Activated T-helper 1 cell treated with Interleukin-2 at 50 U/mL for 16 hours (primary cell): ENCODE measurements around the gene MFAP3L.
"Not testable (repeated sequence)": the region's sequence is repeated elsewhere in the genome, so short reads cannot be mapped to it uniquely, and the experiment has no call there.

Experiments used
- DNase-seq: peaks from one replicate; pipeline ENCODE4 v3.0.0-alpha.2; 2020; ENCODE audit warnings: low read depth

MFAP3L gene

GRCh38 chr4:169987327-169988228, 38.6 kb downstream of the MFAP3L start:
- no peak for DNase-seq

DNA sequence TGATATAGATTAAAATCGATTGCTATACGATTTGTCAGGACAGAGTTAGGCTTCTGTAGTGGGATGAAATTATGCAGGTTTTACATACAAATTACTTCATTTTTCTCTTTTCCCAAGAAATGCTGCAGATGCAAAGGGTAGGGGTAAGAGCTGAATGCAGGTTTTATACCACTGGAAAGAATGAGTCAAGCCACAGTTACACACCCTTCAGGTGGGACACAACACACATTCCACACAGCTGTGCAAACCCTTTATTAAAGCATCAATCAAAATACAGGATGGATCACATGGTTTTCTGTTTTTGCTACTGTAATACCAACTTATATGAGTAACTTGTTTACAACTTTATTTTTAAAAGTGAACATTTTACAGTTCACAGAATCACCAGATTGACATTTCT, 39.8 kb downstream of the MFAP3L start:
- no peak for DNase-seq

- DNase-seq, result no peak
Observed at GRCh38 chr4:169985881-169986280, 40.3 kb downstream of the MFAP3L start.

- no peak for DNase-seq
Observed at GRCh38 chr4:169984745-169985144, 41.5 kb downstream of the MFAP3L start.

DNA sequence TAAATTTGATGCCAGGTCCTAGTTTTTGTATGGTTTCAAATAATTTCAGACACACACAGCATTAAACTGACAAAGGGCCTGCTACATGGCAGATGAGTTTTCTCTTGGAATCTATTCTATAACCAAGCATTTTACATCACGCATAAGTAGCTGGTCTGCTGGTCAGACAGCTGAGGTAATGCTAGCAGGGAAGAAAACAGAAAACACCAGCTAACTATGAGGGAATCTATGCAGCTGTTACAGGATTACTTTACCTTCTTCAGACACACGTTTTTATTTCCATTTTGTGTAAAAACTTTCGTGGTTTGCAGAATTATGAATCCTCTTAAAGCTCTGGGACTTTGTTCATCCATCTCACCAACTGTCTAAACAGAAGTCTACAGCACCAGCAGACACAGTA, 42.0 kb downstream of the MFAP3L start:
- no peak for DNase-seq

DNA sequence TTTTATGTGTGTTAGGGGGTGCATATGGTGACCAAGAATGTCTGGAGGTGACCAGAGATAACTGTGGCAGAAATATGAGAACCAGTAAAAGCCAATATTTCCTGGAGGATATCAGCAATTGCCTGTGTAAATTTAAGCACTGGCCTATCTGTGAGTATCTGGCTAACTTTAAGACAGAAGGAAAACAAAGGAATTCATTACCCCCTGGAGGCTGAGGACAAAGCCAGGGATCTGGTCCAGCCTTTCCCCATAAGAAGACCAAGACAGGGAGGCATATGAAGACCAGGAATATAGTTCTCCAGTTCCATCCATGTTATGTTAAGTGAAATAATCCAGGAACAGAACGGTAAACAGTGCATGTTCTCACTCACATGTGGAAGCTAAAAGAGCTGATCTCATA, 49.2 kb downstream of the MFAP3L start:
- no peak for DNase-seq

DNA sequence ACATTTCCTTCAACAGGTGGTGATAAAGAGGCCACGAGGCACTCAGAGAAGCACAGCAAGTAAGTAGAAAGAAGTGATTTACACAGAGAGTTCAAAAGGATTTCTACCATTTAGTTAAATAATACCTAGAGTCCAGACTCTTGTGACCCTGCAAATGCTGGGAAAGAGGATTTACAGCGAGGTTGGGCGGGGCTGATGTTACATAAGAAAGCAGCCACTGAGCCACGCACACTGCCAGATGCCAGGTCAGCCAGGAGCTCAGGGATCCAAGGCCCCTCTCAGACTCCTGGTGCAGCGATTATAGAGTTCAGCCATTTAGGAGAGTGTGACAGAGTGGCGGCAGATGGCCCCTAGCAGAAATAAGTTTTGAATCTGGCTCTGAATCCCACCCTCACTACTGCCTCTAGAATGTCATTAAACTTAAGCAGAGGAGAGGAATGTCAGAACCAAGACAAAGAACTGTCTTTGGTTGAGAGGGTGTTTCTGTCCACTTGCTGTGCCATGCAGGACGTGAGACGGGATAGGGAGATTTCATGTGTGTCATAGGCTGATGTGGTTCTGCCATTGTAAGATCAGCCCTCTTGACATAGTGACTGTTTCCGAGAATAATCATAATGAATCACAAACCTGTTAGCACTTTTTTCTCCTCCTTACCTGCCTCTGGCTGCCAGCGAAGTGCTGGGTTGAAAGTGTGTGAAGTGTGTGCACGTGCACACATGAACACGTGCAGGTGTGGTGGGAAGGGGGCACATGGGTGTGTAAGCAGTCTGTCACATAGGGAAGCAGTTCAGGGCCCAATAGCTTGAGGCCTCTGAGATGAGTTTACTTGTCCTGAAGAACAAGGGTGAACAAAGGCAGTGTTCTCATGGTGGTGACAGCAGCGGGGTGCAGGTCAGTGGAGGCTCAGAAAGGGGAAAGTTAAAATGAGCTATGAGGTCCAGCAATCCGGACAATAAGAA, 50.1 kb downstream of the MFAP3L start:
- DNase-seq, result no peak

DNA sequence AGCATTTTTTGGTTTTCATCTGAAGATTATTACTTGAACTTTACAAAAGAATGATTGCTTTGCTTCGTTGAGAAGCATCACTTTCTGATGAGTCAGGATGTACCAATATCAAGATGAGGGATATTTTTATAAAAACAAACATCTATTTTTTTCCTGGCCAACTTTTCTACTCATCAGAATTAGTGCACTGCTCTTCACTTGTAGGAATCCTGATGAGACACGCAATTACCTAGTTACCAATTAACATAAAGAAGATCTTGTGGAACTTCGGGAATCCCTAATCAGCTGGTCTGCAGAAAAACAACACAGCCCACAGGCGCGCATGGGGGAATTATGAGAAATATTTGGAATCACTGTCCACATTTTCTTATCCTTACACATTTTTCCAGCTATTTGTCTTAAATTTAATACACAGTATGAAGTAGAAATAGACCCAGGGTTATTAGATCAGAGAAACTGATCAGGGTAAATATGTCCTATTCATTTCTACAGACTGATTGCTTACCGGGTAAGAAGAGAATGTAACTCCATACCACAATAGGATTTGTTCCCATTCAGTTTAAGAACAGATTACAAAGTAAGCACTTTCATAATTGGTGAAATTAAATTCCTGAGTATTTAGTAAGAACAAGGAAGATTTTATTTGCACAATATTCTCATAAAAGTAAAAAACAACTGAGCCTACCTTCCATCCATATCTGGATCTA, 50.9 kb downstream of the MFAP3L start:
- no peak for DNase-seq

- DNase-seq, result no peak
Observed at GRCh38 chr4:169971456-169972015, 54.7 kb downstream of the MFAP3L start.

DNA sequence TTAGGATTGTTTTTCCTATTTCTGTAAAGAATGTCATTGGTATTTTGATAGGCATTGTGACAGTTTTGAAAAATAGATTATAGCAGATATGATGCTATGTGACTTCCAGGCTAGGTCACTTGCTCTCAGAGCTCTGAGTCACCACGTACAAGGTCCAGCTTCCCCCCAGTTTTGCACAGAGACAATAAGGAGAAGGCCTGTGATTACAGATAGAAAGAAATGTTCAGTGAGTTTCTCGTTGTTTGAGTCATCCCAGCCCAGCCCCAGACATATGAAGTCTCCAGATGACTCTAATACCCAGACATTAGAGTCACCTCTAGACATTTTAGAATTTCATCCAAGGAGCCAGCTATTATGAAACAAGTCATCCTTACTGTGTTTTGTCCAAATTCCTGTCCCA, 57.2 kb downstream of the MFAP3L start:
- DNase-seq, result no peak

DNA sequence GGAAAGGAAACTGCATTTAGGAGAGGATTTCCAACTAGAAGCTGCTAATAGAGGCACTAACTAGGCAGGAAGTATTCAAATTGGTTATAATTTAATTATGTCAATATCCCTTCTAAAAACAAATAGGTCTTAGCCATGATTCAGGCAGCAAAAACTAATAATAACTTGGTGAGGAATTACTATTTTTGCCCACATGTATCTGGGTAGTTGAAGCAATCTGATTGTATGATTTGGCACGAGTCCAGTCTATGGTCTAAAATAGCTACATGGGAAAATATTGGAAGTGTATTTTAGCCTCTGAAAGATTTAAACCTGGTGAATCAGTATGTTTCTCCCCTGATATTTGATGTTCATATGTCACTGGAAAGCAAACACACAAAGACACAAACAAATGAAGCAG, 62.2 kb downstream of the MFAP3L start:
- no peak for DNase-seq

DNA sequence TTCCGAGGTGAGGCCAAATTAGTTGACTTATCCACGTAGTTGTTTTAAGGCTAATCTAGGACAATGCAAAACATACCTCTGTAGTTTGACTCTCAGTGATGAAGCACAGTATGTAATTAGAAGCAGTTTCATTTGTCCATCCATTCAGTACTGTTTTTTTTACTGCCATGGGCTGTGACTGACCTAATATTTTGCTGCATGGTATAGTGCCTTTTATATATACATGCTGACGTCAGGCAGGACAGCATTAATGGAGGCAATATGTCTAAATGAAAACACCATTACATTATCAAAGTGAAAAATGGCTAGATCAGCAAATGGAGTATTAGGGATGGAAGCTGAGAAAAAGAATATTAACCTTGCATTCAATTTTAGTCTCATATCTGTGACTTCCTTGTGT, 66.9 kb downstream of the MFAP3L start:
- no peak for DNase-seq

GRCh38 chr4:169958629-169959028, 67.6 kb downstream of the MFAP3L start:
- DNase-seq, result no peak

DNA sequence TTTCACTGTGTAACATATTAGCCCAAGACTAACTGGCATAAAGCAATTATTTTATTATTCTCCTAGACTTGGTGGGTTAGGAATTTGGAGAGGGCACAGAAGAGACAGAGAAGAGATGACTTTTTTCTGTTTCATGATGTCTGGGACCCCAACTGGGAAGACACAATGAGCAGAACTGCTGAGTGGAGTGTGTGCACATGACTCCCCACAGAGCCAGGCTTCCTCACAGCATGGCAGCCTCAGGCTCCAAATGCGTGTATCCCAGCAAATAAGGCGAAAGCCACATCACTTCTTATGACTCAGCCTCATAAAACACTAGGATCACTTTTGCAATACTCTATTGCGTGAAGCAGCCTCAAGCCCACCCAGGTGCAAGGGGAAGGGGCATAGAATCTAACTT, 68.4 kb downstream of the MFAP3L start:
- no peak for DNase-seq

- DNase-seq, result no peak
Observed at GRCh38 chr4:169956091-169956843, 69.9 kb downstream of the MFAP3L start.

GRCh38 chr4:169955521-169955920, 70.7 kb downstream of the MFAP3L start:
- no peak for DNase-seq

DNA sequence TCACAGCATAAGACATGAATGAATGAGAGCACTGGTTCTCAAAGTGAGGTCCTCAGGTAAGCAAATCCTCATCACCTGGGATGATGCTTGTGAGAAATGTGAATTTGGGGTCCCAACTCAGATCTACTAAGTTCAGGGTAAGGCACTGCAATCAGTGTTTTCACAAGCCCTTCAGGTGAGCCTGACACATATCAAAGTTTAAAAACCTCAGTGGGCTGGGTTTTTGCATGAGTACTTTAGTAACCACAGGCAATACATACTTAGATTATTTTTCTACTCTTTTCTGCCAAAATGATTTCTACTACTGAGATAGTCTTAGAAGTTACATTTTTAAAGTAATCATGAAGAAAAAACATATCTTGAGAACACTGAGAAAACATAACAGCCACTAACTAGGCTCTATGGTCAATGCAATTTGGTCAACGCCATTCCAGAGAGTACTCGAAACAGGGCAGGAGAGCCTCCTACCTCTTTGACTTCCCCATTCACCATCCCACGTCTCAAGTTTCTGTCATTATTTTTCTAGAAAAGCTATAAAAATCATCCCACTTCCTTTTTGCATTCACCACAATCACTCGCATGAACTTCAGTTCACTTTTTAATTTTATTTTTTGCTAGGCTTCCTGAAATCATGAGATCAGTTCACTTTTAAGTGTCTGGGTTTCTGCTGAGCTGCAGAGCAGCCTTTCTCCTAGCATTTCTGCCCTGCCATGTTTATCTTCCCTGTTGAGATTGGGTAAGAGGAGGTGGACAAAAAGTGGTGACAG, 73.8 kb downstream of the MFAP3L start:
- DNase-seq, result no peak

DNA sequence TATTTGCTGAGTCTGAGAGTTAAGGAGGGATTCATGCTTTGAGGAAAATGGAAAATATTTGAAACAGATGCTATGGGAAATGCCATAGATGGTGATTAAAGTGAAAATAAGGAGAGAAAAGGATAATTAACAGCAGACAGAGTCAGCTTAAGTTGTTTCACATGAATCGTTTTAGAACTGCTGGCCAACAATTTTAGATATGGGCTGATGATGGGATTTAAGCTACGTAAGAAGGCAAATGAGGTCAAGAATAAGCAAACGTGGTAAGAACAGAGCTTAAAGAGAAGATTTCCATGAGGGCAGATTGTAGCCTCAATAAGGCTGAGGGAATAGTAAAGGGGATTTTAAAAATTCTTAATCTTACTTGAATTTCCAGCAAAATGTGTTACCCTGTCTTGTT, 77.9 kb downstream of the MFAP3L start:
- no peak for DNase-seq

- DNase-seq, result no peak
Observed at GRCh38 chr4:169945636-169946035, 80.6 kb downstream of the MFAP3L start.

GRCh38 chr4:169943601-169944000, 82.6 kb downstream of the MFAP3L start:
- DNase-seq, result not testable (repeated sequence)
